ENCODE results near the gene BLZF1.
"Not testable (repeated sequence)": the region's sequence is repeated elsewhere in the genome, so short reads cannot be mapped to it uniquely, and the experiment has no call there.

The BLZF1 gene, protein sequence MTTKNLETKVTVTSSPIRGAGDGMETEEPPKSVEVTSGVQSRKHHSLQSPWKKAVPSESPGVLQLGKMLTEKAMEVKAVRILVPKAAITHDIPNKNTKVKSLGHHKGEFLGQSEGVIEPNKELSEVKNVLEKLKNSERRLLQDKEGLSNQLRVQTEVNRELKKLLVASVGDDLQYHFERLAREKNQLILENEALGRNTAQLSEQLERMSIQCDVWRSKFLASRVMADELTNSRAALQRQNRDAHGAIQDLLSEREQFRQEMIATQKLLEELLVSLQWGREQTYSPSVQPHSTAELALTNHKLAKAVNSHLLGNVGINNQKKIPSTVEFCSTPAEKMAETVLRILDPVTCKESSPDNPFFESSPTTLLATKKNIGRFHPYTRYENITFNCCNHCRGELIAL

GRCh38 chr1:169367686-169368405, at the start of gene BLZF1, which contains the start of gene NME7:
Gene BLZF1 (plus strand): TSS chr1:169368195. CDS start chr1:169369523, 1,328 bp downstream.
Gene NME7 (minus strand): TSS chr1:169367797. CDS start chr1:169367710, 87 bp downstream.
- peak; percentile 93 to 96 for DNase-seq (ENCODE audit: low read depth in 2 of 2)

DNA sequence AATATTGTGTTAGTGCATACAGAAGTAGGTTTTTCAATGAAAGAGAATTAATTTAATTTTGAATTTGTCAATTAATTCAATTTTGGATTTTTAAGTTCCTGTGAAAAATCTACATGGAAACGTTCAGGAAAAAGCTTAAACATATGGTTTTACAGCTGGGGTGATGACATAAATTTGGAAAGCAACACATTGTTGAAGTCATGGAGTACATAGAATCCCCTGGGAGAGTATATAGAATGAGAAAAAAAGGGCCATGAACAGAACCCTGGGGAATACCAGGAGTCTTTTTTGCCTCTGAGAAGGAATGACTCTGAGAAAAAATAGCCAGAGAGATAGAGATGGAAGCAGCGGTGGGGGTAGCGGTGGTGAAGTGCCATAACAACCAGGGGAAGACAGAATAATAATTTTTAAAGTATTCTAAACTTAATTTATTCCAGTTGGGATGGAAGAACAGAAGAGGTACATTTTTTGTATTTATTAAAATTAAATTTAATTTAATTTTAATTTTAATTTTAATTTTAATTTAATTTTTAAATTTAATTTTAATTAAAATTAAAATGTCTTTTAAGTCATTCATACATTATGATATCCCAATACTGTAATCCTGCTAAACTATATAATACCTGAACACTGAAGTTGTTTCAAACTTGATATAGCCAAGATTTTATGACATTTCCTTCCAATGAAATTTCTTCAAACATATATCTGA, 49.3 kb upstream of the BLZF1 start:
- no peak for DNase-seq (ENCODE audit: low read depth in 2 of 2)

DNA sequence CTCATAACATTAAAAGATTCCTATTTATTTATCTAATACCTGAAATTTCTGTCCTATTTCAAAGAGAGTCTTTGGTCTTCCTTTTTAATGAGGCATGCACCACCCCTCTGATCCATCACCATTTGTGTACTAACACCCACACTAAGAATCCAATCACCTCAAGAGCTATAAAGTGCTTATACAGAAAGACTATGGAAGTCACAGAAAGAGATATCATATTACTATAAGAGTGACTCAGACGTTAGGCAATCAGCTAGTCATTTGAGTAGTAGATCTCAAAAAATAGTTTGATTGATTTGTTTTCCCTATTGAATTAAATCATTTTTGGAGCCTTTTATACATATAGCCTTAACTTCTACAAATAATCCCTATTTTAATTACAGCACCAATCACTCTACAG, 46.5 kb upstream of the BLZF1 start:
- no peak for DNase-seq (ENCODE audit: low read depth in 2 of 2)

GRCh38 chr1:169322138-169322537, 45.9 kb upstream of the BLZF1 start:
- DNase-seq (ENCODE audit: low read depth in 2 of 2): no peak

DNA sequence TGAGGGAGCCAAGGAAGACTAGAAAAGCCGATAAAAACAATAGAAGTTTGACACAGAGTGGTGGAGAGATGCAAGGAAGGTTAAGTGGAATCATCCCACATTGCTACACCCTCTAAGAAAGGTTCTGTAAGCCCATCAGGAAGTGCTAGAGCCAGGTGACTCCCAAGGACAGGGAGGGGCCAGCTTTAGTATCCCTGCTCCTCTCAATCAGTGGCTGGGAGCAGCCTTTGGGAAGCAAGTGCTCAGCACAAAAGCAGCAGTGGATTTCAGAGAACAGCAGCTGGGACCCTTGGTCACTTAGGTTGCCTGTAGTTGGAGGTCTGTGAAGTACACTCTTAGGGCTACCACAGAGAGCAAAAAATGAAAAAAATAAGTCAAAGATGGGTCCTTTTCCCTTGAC, 42.9 kb upstream of the BLZF1 start:
- no peak for DNase-seq (ENCODE audit: low read depth in 2 of 2)

- DNase-seq (ENCODE audit: low read depth in 2 of 2): no peak
Observed at GRCh38 chr1:169326261-169326955, 41.6 kb upstream of the BLZF1 start.

DNA sequence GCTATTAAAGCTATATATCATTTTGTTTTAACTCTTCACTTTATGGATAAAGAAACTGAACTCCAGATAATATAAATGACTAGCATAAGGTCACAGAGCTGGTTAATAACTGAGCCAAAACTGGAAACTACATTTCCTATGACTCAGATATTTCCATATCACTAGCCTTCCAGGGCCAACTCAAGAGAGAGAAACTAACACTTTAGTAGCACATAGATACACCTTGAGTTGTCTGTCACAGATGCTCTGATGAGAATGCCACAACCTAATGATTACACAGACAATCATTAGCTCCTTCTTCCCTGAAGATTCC, 41.1 kb upstream of the BLZF1 start:
- DNase-seq (ENCODE audit: low read depth in 2 of 2): no peak

DNA sequence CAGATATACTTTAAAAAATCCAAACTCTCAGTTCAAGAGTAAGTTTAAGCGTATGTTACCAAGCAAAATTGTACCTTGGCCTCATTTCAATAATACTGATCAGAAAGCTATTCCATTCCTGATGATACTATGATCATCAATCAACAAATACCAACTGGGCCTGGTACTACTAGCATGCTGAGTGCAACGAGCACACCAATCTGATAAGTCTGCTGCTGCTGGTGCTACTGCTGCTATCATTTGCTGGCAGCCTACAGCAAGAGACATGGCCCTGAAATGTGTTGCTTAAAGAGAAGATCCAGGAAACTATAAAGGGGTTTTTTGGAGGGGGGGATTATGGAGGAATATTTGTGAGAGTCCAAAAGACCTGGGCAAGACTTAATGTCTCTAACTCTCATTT, 40.1 kb upstream of the BLZF1 start:
- no peak for DNase-seq (ENCODE audit: low read depth in 2 of 2)

DNA sequence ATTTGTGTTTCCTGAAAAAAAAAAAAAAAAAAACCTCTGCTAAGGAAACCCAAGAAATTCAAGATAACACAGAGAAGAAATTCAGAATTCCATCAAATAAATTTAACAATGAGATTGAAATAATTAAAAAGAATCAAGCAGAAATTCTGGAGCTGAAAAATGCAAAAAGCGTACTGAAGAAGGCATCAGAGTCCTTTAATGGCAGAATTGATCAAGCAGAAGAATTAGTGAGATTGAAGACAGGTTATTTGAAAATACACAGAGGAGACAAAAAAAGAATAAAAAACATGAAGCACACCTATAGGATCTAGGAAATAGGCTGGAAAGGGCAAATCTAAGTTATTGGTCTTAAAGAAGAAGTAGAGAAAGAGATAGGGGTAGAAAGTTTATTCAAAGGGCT, 38.6 kb upstream of the BLZF1 start:
- DNase-seq (ENCODE audit: low read depth in 2 of 2): no peak

DNA sequence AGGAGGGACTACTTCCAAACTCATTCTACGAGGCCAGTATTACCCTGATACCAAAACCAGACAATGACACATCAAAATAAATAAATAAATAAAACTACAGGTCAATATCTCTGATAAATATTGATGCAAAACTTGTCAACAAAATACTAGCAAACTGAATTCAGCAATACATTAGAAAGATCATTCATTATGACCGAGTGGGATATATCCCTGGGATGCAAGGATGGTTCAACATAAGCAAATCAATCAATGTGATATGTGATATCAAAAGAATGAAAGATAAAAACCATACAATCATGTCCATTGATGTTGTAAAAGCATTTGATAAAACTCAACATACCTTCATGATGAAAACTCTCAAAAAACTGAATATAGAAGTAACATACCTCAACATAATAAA, 37.1 kb upstream of the BLZF1 start:
- DNase-seq (ENCODE audit: low read depth in 2 of 2): no peak

GRCh38 chr1:169334727-169335126, 33.3 kb upstream of the BLZF1 start:
- DNase-seq (ENCODE audit: low read depth in 2 of 2): not testable (repeated sequence)

- DNase-seq (ENCODE audit: low read depth in 2 of 2): not testable (repeated sequence)
Observed at GRCh38 chr1:169336947-169337715, 30.9 kb upstream of the BLZF1 start.

DNA sequence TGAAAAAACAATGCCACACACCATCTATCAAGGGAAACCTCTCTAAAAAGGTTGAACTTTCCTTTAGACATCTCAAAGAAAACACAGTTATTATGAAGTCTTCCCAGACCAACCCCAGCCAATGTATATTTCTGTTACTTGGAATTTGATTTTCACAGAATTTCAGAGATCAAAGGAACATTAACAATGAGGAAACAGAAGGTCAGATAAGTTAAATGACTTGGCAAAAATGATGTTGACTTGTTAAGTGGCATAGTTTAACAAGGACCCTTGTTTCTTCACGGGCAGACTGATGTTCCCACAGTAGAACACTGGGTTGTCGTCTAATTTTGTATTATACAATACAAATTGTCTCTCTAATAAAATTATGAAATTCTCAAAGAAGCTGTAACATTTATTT, 29.4 kb upstream of the BLZF1 start:
- DNase-seq (ENCODE audit: low read depth in 2 of 2): no peak

GRCh38 chr1:169339773-169340172, 28.2 kb upstream of the BLZF1 start:
- DNase-seq (ENCODE audit: low read depth in 2 of 2): no peak

DNA sequence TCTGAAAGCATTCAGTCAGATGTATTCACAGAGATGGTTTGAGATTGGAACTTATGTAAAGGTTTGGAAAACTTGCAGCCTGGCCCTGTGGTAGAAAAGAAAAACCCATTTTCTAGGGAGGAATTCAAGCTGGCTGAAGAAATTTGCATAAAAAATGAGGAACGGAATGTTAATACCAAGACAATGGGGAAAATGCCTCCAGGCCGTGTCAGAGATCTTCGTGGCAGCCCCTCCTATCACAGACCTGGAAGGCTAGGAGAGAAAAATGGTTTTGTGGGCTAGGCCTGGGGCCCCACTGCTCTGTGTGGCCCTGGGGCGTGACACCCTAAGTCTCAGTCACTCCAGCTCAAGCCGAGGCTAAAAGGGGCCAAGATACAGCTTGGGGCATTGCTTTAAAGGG, 27.1 kb upstream of the BLZF1 start:
- no peak for DNase-seq (ENCODE audit: low read depth in 2 of 2)

- not testable (repeated sequence) for DNase-seq (ENCODE audit: low read depth in 2 of 2)
Observed at GRCh38 chr1:169342096-169342495, 25.9 kb upstream of the BLZF1 start.

- no peak for DNase-seq (ENCODE audit: low read depth in 2 of 2)
Observed at GRCh38 chr1:169345511-169345910, 22.5 kb upstream of the BLZF1 start.

GRCh38 chr1:169346036-169346589, 21.9 kb upstream of the BLZF1 start:
- no peak for DNase-seq (ENCODE audit: low read depth in 2 of 2)

DNA sequence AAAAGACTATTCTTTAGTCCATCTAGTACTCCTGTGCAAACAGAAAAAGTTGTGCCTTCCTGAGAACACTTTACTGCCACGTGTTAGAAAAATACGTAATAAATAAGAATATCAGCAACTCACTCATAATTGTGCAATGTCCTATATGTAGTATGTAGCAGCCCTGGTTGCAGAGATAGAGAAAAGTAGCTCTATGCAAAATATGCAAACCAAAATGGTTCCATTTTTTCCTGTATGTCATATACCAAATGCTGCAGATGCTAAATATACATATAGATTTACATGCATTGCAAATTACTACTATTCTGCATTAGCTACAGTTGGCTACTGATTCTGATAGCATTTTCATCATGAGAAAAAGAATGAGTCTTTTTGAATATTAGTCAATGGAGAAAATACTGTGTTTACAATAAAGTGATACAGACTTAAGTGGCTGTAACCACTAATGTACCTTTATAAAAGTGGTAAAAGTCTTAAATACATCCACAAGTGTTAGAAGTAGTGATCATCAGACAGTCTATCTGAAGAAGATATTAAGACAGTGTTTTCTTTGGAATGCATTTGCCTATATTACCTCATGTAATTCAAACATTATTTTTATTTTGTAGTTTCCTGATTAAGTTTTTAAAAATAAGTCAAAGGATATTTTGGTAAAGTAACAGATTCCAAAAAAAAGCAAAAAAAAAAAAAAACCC, 20.2 kb upstream of the BLZF1 start:
- no peak for DNase-seq (ENCODE audit: low read depth in 2 of 2)

DNA sequence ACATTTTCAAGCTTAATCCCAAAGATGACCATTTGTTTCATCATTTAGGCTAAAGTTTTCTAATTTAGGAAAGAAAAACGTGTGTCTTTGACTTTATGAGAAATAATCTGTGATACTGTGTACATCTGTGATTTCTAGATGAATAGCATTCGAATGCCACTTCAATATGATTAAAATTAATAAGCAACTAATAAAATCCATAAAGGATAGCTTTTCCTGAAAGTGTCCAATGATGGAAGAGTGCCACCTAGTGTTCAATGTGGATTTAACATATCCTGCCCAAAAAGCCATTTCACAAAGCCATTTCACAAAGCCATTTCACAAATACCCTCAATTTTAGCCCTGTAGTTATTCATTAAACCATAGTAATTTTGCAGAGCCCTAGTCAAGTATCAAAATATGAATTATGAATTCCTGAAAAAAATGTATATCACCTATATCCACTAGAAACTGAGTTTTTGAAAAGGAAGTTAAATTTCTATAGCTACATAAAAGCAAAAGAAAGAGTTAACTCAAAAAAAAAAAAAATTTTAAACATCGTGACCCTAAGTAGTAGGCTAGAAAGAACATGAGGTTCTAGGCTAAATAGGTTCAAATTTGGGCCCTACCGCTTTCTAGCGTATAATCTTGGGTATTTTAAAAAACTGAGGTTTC, 19.5 kb upstream of the BLZF1 start:
- DNase-seq (ENCODE audit: low read depth in 2 of 2): no peak

Data from stimulated activated CD8-positive, alpha-beta memory T cell treated with anti-CD3 and anti-CD28 coated beads, Interleukin-2, amount 100 ng/mL, for 48 hours (primary cell).